IPS-NIHi7 (cell line): ENCODE measurements around the gene CDC45.
A peak's percentile ranks its signal among the peaks of the same experiment; 100 is the strongest.

Source experiments
- DNase-seq: peaks from one replicate; pipeline ENCODE4 v3.0.0; 2012; ENCODE audit warnings: mixed read lengths; ENCODE audit errors: extremely low spot score

The CDC45 gene

GRCh38 chr22:19559956-19560355, 80.2 kb downstream of the CDC45 start:
- no peak for DNase-seq

GRCh38 chr22:19565382-19566278, 85.9 kb downstream of the CDC45 start:
- DNase-seq = no peak

- no peak for DNase-seq
Observed at GRCh38 chr22:19566279-19567156, 86.8 kb downstream of the CDC45 start.

GRCh38 chr22:19567157-19568009, 87.7 kb downstream of the CDC45 start:
- DNase-seq = no peak

- DNase-seq = peak; percentile 7
Observed at GRCh38 chr22:19568337-19569275, 88.9 kb downstream of the CDC45 start.

- DNase-seq = peak; percentile 9
Observed at GRCh38 chr22:19569276-19569640, 89.5 kb downstream of the CDC45 start.

GRCh38 chr22:19569976-19570375, 90.3 kb downstream of the CDC45 start:
- DNase-seq = no peak
